Vagina (tissue), 2 donors: ENCODE data around the gene GSG1L2.
"Not testable (repeated sequence)": the region's sequence is repeated elsewhere in the genome, so short reads cannot be mapped to it uniquely, and the experiment has no call there.

Source experiments
- CTCF ChIP-seq, 3 experiments: fragments of 450-650 bp in 2 of 3; fragments of 200-600 bp in 1 of 3; sonication (generic) in 1 of 3; IDR thresholded peaks; one replicate each; pipeline ENCODE4 v1.5.1; 2017 to 2019; ENCODE audit warnings: antibody characterized with exemption in 3 of 3, mild to moderate bottlenecking in 2 of 3, moderate library complexity in 2 of 3
- POLR2A ChIP-seq, 2 donors: fragments of 450-650 bp; IDR thresholded peaks; one replicate each; pipeline ENCODE4 v1.6.1; 2017; ENCODE audit warnings: antibody characterized with exemption in 2 of 2, mild to moderate bottlenecking in 2 of 2, moderate library complexity in 2 of 2
- POLR2AphosphoS5 ChIP-seq, 2 donors: sonication (generic); formaldehyde crosslinking; IDR thresholded peaks; one replicate each; pipeline ENCODE4 v1.9.0; 2017; ENCODE audit warnings: antibody characterized with exemption in 2 of 2, mild to moderate bottlenecking in 2 of 2, low read depth in 1 of 2; ENCODE audit not compliant: insufficient read depth in 1 of 2

DNA sequence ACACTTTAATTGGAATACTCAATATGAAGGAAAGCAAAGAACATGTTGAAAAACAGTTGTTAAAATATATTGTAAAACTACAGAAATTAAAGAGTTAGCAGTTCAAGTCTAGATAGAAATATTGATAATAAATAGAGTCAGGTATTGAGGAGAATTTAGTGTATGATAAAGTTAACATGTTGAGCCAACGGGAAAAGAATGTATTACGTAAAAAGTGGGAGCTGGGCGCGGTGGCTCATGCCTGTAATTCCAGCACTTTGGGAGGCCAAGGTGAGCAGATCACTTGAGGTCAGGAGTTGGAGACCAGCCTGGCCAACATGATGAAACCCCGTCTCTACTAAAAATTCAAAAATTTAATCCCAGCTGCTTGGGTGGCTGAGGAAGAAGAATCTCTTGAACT lies 38.4 kb downstream of the GSG1L2 start:
- TF ChIP-seq CTCF (IDR thresholded peaks at IDR 0.05); POLR2A (IDR thresholded peaks at IDR 0.05); POLR2AphosphoS5 (IDR thresholded peaks at IDR 0.05; ENCODE audit: insufficient read depth in 1 of 2, low read depth in 1 of 2): not testable (repeated sequence)
